ENCODE measurements around the gene ALCAM. TPM values are rescaled to one million over a fixed set of nuclear protein-coding genes. Genes with fewer than 3 reads are reported as not detected.

The ALCAM gene
- polyA plus RNA-seq, 1 donor from 2014 or later, result 94.7 TPM

DNA sequence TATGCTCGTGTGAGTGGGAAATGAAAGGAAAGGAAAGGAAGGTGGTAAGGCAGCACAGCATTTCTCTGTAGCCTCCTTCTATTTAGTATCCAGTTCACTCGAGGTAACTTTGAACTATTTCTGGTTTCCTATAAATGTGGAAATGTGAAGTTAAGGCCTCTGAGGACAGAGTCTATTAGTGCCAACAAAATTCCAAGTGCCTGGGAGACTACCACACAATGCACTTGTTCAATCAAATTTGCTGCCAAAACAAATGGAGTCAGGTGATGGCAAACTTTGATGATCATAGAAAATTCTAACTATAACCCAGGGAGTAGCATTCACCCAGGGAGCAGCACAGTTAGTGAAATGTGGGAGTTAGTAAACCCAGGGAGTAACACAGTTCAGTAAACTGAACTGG lies 155.1 kb downstream of the ALCAM start:
- Histone ChIP-seq H3K27me3 (ENCODE audit: insufficient read depth, low read depth, low read length) (no peaks in the 10 kb centered on the region), H3K4me3 (ENCODE audit: low read length) (no peak overlapping the region), H4K20me1 (ENCODE audit: insufficient read depth) (no peaks in the 10 kb centered on the region), H3K79me2 (replicated peaks; ENCODE audit: insufficient read depth, low read length) (no peaks in the 10 kb centered on the region), H3F3A (ENCODE audit: insufficient read depth, low read length, poor library complexity, severe bottlenecking) (peaks cover 4% of the 10 kb centered on the region), H3K27ac (ENCODE audit: low read length) (no peak overlapping the region), H3K9ac (ENCODE audit: low read length) (no peak overlapping the region), H3K9me3 (ENCODE audit: low read length) (no peaks in the 10 kb centered on the region), H3K36me3 (ENCODE audit: insufficient read depth, low read length) (no peaks in the 10 kb centered on the region), H3K9me2 (ENCODE audit: insufficient read depth, low read length) (no peaks in the 10 kb centered on the region), H2AFZ (ENCODE audit: low read depth, low read length) (no peak overlapping the region), H3K4me2 (ENCODE audit: low read length) (no peak overlapping the region)
- TF ChIP-seq TAF1 (IDR thresholded peaks at IDR 0.05; ENCODE audit: low read depth), result no peak
- no peak for TF ChIP-seq RAD21 (conservative IDR thresholded peaks at IDR 0.05)
- TF ChIP-seq, protein P1, sequence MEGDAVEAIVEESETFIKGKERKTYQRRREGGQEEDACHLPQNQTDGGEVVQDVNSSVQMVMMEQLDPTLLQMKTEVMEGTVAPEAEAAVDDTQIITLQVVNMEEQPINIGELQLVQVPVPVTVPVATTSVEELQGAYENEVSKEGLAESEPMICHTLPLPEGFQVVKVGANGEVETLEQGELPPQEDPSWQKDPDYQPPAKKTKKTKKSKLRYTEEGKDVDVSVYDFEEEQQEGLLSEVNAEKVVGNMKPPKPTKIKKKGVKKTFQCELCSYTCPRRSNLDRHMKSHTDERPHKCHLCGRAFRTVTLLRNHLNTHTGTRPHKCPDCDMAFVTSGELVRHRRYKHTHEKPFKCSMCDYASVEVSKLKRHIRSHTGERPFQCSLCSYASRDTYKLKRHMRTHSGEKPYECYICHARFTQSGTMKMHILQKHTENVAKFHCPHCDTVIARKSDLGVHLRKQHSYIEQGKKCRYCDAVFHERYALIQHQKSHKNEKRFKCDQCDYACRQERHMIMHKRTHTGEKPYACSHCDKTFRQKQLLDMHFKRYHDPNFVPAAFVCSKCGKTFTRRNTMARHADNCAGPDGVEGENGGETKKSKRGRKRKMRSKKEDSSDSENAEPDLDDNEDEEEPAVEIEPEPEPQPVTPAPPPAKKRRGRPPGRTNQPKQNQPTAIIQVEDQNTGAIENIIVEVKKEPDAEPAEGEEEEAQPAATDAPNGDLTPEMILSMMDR (IDR thresholded peaks at IDR 0.05; ENCODE audit: poor library complexity, severe bottlenecking), result no peak
- no peak for TF ChIP-seq MXI1 (conservative IDR thresholded peaks at IDR 0.05; ENCODE audit: poor library complexity, severe bottlenecking)
- TF ChIP-seq, protein P2, sequence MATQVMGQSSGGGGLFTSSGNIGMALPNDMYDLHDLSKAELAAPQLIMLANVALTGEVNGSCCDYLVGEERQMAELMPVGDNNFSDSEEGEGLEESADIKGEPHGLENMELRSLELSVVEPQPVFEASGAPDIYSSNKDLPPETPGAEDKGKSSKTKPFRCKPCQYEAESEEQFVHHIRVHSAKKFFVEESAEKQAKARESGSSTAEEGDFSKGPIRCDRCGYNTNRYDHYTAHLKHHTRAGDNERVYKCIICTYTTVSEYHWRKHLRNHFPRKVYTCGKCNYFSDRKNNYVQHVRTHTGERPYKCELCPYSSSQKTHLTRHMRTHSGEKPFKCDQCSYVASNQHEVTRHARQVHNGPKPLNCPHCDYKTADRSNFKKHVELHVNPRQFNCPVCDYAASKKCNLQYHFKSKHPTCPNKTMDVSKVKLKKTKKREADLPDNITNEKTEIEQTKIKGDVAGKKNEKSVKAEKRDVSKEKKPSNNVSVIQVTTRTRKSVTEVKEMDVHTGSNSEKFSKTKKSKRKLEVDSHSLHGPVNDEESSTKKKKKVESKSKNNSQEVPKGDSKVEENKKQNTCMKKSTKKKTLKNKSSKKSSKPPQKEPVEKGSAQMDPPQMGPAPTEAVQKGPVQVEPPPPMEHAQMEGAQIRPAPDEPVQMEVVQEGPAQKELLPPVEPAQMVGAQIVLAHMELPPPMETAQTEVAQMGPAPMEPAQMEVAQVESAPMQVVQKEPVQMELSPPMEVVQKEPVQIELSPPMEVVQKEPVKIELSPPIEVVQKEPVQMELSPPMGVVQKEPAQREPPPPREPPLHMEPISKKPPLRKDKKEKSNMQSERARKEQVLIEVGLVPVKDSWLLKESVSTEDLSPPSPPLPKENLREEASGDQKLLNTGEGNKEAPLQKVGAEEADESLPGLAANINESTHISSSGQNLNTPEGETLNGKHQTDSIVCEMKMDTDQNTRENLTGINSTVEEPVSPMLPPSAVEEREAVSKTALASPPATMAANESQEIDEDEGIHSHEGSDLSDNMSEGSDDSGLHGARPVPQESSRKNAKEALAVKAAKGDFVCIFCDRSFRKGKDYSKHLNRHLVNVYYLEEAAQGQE (IDR thresholded peaks at IDR 0.05; ENCODE audit: borderline replicate concordance), result no peak
- no peak for TF ChIP-seq SMC3 (conservative IDR thresholded peaks at IDR 0.05; ENCODE audit: poor library complexity)
- TF ChIP-seq POLR2AphosphoS5 (IDR thresholded peaks at IDR 0.05), result no peak
- TF ChIP-seq EP300 (conservative IDR thresholded peaks at IDR 0.05; ENCODE audit: poor library complexity, severe bottlenecking), result no peak

DNA sequence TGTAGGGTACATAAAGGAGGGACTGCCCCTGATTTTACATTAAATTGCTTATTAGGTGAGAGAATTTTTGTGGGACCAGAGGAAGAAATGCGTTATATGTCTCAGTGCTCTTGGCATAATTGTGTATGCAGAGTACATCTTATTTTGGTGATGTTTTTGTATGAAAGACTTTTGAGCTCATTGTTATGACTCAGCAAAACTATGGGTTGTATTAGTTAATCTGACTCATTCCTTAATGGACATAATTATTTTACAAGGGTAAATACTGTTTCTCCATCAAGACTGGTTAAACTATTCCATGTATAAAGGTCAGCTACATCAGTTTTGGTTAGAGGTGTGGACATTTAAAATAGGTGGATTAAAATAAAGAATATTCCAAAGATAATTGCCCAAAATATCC lies 156.8 kb downstream of the ALCAM start:
- Histone ChIP-seq H3K4me2 (ENCODE audit: low read length) (no peak overlapping the region), H3K9me3 (ENCODE audit: low read length) (no peaks in the 10 kb centered on the region), H3K9ac (ENCODE audit: low read length) (no peak overlapping the region), H3K79me2 (replicated peaks; ENCODE audit: insufficient read depth, low read length) (no peaks in the 10 kb centered on the region), H3K9me2 (ENCODE audit: insufficient read depth, low read length) (no peaks in the 10 kb centered on the region), H3K36me3 (ENCODE audit: insufficient read depth, low read length) (no peaks in the 10 kb centered on the region), H2AFZ (ENCODE audit: low read depth, low read length) (no peak overlapping the region), H4K20me1 (ENCODE audit: insufficient read depth) (no peaks in the 10 kb centered on the region), H3K27ac (ENCODE audit: low read length) (no peak overlapping the region), H3K27me3 (ENCODE audit: insufficient read depth, low read depth, low read length) (no peaks in the 10 kb centered on the region), H3K4me3 (ENCODE audit: low read length) (no peak overlapping the region), H3F3A (ENCODE audit: insufficient read depth, low read length, poor library complexity, severe bottlenecking) (peaks cover 4% of the 10 kb centered on the region)
- TF ChIP-seq TAF1 (IDR thresholded peaks at IDR 0.05; ENCODE audit: low read depth) (no peak), EZH2 (IDR thresholded peaks at IDR 0.05; ENCODE audit: borderline replicate concordance, insufficient read depth, low read length, poor library complexity, severe bottlenecking) (no peak), POLR2AphosphoS5 (IDR thresholded peaks at IDR 0.05) (no peak), SMC3 (conservative IDR thresholded peaks at IDR 0.05; ENCODE audit: poor library complexity) (no peak), MXI1 (conservative IDR thresholded peaks at IDR 0.05; ENCODE audit: poor library complexity, severe bottlenecking) (no peak), EP300 (conservative IDR thresholded peaks at IDR 0.05; ENCODE audit: poor library complexity, severe bottlenecking) (no peak), RAD21 (conservative IDR thresholded peaks at IDR 0.05) (no peak)
- TF ChIP-seq, protein P1 (IDR thresholded peaks at IDR 0.05; ENCODE audit: poor library complexity, severe bottlenecking), result no peak
- TF ChIP-seq, protein P2 (IDR thresholded peaks at IDR 0.05; ENCODE audit: borderline replicate concordance), result no peak

Measured in neural cell (in vitro differentiated cells).